ENCODE results near the gene SLC16A3.

- no peak for TF ChIP-seq CTCF (optimal IDR thresholded peaks at IDR 0.05 in 1 of 3, IDR thresholded peaks at IDR 0.05 in 1 of 3, conservative IDR thresholded peaks at IDR 0.05 in 1 of 3; ENCODE audit: extremely low read depth in 1 of 3, insufficient read depth in 2 of 3, low read length in 3 of 3)
- no peak for TF ChIP-seq EZH2 (IDR thresholded peaks at IDR 0.05; ENCODE audit: low read length)
These were observed 40.5 kb downstream of the SLC16A3 start for GRCh38 chr17:82269138-82269881.

Data from keratinocyte (primary cell).